HG03066 (cell line): ENCODE measurements around the gene PCARE.
"Not testable (repeated sequence)": the region's sequence is repeated elsewhere in the genome, so short reads cannot be mapped to it uniquely, and the experiment has no call there.

Source experiments
- ATAC-seq: cut with Tn5 transposase; IDR thresholded peaks from one replicate; pipeline ENCODE4 v1.9.1; 2021; ENCODE audit warnings: low read depth; ENCODE audit not compliant: unreplicated experiment

Gene PCARE

DNA sequence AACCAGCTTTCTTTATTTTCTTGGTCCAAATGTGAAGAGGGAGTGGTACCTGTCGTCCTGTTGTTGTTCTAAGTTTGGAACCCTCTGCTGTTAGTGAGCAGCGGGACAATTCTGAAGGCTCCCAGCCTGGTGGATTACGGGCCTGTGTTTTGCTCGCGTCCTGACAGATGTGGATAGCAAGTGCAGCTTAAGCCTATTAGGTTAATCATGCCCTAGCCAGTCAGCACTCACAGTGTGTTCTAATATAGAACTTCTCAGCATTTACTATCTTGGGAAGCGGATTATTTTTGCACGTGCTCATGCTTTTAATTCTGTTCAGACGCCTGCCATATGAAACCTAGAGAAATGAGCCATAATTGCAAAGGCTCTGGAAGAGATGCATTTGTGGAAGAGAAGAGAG is at the start of gene PCARE:
PCARE (minus strand) TSS at position 113 of the 400 bp plus-strand sequence. CDS start 262 bp downstream, outside the sequence.
- ATAC-seq = no peak

GRCh38 chr2:29123617-29124349 is 49.5 kb upstream of the PCARE start:
- no peak for ATAC-seq

DNA sequence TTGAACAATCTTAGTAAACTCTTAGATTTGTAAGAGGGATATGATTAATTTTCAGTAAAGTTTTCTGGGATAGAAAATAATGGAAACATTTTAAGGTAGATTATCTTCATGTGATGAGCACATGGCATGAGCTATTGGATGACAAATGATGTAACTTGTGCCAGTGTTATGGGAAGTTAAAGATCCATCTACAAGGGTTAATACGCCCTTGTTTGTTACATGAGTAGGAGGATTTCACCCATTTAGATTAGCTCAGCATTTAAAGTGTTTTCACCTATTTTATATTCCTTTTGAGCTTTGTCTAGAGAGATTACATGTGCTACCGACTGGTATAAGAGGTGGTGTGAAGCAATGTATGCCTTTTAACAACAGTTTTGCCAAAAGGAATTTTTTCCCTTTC is 46.5 kb upstream of the PCARE start:
- ATAC-seq = no peak

DNA sequence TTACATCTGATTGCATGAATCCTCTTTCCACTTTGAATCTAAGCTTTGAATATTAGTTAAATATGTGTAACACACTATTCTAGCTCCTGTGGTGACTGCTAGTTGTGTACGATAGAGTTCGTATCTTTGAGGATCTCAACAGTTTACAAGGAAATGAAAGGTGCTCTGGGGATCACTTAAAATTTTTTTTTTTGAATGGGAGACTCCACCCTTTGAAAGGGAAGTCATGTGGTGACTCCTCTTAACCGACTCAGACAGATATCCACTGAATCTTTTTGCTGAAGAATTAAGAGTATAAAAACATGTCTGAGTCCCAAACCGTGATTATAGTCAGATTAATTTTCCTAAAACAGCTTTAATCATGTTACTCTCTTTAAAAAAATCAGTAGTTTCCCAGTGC is 44.9 kb upstream of the PCARE start:
- no peak for ATAC-seq

DNA sequence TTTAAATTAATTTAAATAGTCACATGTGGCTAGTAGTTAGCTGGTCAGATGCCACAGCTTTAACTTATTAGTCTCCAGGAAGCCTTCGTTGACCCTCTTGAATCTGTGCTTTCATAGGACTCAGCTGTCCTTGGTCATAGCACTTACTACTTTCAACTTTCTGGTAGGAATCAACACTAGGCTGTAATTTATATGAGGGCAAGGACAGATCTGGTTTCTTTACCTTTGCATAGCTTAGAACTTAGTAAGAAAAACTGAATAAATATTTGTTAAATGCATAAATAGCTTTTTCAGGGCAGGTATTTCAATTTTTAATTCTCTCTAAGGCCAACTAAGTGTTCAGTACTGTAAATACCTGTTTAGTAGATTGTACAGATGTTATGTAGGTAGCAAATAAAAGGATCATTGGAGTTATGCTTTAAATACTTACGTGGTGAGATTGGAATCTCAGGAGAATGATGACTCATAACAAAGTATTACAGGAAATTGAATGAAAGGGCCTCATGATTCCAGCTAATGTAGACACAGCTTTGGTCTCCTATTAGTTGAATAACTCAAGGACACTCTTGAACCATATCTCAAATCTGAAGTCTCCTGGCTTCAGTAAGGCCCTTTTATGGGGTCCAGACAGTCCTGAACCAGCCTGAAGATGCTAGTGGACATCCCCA is 43.4 kb upstream of the PCARE start:
- ATAC-seq = no peak

GRCh38 chr2:29115797-29116781 is 41.8 kb upstream of the PCARE start:
- peak; percentile 44 for ATAC-seq

DNA sequence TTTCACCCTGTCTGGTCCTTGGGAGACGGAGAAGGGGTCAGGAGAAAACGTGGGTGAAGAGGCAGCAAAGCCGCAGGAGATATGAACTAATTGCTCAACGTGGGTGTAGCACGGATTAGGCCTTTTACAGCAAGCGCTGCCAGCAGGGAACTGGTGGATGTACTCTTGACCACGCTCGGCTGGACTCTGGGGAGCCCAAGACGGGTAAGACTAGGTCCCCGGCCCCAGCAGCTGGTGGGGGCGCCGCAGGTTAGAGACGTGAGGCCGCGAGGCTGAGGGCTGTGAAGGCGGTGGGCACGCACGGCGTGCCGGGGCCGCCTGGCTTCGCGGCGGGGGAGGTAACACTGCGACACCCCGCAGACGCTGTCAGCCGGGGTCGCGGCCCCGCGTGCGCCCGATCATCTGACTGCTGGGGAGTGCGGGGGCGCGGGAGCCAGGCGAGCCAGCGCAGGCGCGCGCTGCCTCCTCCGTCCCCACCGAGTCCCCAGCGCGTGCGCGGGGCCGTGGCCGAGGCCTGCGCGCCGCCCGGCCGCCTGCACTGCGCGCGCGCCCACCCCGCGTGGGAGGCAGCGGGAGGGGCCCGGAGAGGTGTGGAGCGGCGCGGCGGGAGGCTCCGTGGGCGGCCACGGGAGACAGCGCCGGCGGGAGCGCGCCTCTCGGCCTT is 40.8 kb upstream of the PCARE start, which contains the start of gene CLIP4:
CLIP4 (plus strand) TSS at position 470 of the 664 bp plus-strand sequence. CDS start 5,974 bp downstream, outside the sequence.
- ATAC-seq = no peak

- ATAC-seq = no peak
Measured at GRCh38 chr2:29114586-29114945, 40.2 kb upstream of the PCARE start.

GRCh38 chr2:29113891-29114321 is 39.6 kb upstream of the PCARE start:
- peak; percentile 28 for ATAC-seq

GRCh38 chr2:29113027-29113686 is 38.8 kb upstream of the PCARE start:
- no peak for ATAC-seq

DNA sequence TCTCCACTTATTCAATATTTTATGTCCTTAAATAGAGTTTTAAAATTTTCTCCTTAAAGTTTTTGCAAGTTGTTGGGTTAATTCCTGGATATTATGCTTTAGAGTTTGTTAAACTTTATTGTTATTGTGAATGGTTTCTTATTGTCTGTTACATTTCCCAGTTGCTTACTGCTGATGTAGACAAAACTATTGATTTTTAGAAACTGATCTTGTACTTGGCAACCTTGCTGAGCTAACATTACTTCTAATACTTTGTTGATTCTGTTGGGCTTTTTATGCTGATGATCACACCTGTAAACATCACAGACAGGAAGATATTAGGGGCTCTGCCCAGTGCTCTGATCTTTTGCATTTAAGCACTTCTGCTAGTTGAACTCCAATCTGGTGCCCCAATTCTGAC is 38.1 kb upstream of the PCARE start:
- no peak for ATAC-seq

- peak; percentile 48 for ATAC-seq
Measured at GRCh38 chr2:29110916-29111535, 36.7 kb upstream of the PCARE start.

DNA sequence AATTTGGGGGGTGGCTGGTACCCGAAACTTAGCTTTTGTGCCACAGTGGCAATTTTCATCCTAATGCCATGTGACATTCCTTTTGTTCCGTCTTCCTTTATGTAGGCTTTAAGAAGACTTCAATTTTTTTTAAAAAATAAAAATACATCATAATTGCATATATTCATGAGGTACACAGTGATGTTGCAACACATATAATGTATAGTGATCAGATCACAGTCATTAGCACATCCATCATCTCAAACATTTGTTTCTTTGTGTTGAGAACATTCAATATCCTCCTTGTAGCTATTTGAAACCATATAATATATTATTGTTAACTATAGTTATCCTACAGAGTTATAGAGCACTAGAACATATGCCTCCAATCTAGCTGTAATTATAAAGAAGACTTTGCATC is 34.9 kb upstream of the PCARE start:
- no peak for ATAC-seq

DNA sequence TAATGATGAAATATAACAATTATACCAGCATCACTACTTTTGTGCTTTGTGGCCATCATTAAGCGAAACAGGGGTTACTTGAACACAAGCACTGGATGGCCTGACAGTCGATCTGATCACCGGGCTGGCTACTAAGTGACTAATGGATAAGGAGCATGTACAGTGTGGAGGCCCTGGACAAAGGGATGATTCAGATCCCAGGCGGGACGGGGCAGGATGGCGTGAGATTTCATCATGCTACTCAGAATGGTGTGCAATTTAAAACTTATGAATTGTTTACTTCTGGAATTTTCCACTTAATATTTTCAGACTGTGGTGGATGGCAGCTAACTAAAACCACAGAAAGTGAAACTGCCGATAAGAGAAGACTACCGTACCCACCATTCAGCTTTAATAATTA is 33.9 kb upstream of the PCARE start:
- no peak for ATAC-seq

- not testable (repeated sequence) for ATAC-seq
Measured at GRCh38 chr2:29107547-29107946, 33.2 kb upstream of the PCARE start.

DNA sequence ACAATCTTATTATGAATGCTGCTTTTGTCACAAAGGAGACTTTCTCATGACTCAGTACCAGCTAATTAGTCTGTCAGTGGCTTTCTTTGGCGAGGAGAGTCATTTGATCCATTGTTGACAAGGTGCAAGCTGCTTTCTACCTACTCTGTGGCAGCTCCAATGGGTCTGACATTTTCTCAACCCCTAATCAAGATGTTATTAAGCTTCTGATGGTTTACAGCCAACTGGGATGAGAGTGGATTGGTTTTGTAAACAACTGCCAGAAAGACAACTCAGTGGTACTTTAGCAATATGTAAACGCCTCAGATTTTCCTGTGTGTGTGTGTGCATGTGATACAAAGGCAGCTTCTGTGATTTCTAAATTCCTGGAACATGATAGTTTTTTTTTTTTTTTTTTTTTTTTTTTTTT is 32.7 kb upstream of the PCARE start:
- no peak for ATAC-seq

DNA sequence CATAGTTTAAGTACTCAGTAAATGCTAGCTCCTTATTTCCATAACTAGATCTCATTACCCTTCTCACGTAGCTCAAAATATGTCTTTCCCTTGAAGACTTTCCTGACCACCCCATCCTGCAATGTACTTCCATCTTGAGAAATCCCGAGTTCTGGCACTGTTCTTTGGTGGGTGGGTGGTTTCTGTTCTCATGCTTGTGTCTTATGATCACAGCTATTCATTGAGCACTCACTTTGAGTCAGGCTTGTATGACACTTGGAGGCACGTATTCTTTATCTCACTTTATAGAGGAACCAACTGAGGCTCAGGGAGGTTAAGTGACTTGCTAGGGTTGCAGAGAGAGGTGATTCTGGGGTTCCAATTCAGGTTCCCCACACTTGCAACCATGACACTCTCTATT is 31.9 kb upstream of the PCARE start:
- ATAC-seq = no peak

GRCh38 chr2:29105375-29105774 is 31.1 kb upstream of the PCARE start:
- no peak for ATAC-seq

- no peak for ATAC-seq
Measured at GRCh38 chr2:29104688-29105087, 30.4 kb upstream of the PCARE start.
